Measurements from ENCODE around the gene PTPRK.
A peak's percentile ranks its signal among the peaks of the same experiment; 100 is the strongest.

The PTPRK gene

DNA sequence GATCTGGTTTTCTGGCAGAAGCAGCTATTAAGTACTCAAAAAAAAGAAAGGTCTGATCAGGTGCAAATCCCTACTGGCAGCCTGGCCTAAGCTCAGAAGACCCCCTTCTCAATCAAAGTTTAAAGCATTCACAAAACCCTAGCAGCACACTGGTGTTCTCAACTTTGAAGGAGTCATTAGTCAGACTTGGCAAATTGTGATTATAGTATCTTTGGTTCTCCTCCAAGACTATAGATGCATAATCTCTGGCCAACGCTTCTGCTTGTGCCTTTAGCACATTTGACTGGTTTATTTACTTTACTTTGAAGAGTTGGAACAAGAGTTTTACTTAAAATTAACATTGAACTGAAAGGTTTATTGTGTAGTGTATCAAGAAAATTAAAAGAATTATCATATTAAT is 248.9 kb downstream of the PTPRK start:
- Histone ChIP-seq H3K36me3 (ENCODE audit: control insufficient read depth, insufficient read depth, low read length) (no peaks in the 10 kb centered on the region), H3K4me3 (replicated peaks; ENCODE audit: low read depth, low read length) (no peak overlapping the region), H3K27me3 (replicated peaks; ENCODE audit: control insufficient read depth, insufficient read depth, low read length) (no peaks in the 10 kb centered on the region)
- TF ChIP-seq, protein P1, sequence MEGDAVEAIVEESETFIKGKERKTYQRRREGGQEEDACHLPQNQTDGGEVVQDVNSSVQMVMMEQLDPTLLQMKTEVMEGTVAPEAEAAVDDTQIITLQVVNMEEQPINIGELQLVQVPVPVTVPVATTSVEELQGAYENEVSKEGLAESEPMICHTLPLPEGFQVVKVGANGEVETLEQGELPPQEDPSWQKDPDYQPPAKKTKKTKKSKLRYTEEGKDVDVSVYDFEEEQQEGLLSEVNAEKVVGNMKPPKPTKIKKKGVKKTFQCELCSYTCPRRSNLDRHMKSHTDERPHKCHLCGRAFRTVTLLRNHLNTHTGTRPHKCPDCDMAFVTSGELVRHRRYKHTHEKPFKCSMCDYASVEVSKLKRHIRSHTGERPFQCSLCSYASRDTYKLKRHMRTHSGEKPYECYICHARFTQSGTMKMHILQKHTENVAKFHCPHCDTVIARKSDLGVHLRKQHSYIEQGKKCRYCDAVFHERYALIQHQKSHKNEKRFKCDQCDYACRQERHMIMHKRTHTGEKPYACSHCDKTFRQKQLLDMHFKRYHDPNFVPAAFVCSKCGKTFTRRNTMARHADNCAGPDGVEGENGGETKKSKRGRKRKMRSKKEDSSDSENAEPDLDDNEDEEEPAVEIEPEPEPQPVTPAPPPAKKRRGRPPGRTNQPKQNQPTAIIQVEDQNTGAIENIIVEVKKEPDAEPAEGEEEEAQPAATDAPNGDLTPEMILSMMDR (IDR thresholded peaks at IDR 0.05; ENCODE audit: insufficient read depth, low read length, poor library complexity, severe bottlenecking) = no peak
- no peak for DNase-seq (ENCODE audit: extremely low read depth, insufficient read length)

DNA sequence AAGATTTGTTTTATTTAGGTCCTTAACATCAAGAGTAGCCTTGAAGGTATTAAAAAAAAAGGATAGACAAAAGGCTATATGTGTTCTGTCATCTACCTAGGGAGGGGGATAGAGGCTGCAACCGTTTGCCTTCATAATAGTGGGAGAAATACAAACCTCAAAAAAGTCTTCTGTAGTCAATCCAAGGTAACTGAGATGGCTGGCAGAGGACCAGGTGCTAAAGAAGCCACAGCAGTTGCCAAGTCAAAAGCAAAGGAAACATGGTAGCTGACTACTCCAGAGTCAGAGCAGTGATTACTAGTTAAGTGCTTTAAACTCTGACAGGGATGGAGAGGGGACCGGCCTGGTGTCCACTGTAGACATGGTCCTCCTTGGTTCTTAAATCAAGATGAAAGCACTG is 249.4 kb downstream of the PTPRK start:
- no peak for DNase-seq (ENCODE audit: extremely low read depth, insufficient read length)
- no peak overlapping the region for H3K4me3 ChIP-seq (replicated peaks; ENCODE audit: low read depth, low read length)
- H3K27me3 ChIP-seq (replicated peaks; ENCODE audit: control insufficient read depth, insufficient read depth, low read length) = no peaks in the 10 kb centered on the region
- no peaks in the 10 kb centered on the region for H3K36me3 ChIP-seq (ENCODE audit: control insufficient read depth, insufficient read depth, low read length)
- TF ChIP-seq, protein P1 (IDR thresholded peaks at IDR 0.05; ENCODE audit: insufficient read depth, low read length, poor library complexity, severe bottlenecking) = no peak

DNA sequence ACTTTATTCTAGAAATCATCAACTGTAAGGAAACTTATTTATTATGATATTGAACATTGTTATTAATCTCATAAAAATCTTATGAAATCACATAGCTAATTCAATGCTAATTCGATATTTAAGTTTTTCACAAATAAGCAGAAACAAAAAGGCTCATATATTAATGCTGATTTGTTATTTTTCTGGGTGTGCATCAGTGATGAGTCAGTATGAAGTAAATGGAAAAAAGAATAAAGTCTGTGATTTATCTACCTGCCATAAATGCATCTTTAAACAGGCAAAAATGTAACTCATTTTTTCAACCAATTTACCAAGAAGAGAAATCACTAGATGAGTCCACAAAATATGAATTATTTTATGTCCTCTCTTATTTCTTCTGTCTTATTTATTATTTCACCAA is 253.5 kb downstream of the PTPRK start:
- Histone ChIP-seq H3K27me3 (replicated peaks; ENCODE audit: control insufficient read depth, insufficient read depth, low read length) (no peaks in the 10 kb centered on the region; the same call in 1 of the 2 replicates), H3K36me3 (ENCODE audit: control insufficient read depth, insufficient read depth, low read length) (no peaks in the 10 kb centered on the region), H3K4me3 (replicated peaks; ENCODE audit: low read depth, low read length) (no peak overlapping the region)
- DNase-seq (ENCODE audit: extremely low read depth, insufficient read length) = no peak
- TF ChIP-seq, protein P1 (IDR thresholded peaks at IDR 0.05; ENCODE audit: insufficient read depth, low read length, poor library complexity, severe bottlenecking) = no peak

DNA sequence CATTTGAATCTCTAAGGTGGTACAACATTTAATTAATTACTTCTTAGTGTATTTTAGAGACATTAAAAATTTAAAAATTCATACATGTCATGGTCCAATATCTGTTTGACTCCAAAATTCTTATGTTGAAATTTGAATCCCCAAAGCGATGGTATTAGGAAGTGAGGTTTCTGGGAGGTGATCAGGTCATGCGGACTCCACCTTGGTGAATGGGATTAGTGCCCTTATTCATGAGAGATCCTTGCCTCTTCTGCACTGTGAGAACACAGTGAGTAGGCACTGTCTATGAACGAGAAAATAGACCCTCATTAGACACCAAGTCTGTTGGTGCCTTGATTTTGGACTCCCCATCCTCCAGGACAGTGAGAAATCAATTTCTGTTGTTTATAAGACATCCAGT is 254.7 kb downstream of the PTPRK start:
- Histone ChIP-seq H3K27me3 (replicated peaks; ENCODE audit: control insufficient read depth, insufficient read depth, low read length) (no peaks in the 10 kb centered on the region; the same call in 1 of the 2 replicates), H3K36me3 (ENCODE audit: control insufficient read depth, insufficient read depth, low read length) (no peaks in the 10 kb centered on the region)
- TF ChIP-seq, protein P1 (IDR thresholded peaks at IDR 0.05; ENCODE audit: insufficient read depth, low read length, poor library complexity, severe bottlenecking) = no peak

DNA sequence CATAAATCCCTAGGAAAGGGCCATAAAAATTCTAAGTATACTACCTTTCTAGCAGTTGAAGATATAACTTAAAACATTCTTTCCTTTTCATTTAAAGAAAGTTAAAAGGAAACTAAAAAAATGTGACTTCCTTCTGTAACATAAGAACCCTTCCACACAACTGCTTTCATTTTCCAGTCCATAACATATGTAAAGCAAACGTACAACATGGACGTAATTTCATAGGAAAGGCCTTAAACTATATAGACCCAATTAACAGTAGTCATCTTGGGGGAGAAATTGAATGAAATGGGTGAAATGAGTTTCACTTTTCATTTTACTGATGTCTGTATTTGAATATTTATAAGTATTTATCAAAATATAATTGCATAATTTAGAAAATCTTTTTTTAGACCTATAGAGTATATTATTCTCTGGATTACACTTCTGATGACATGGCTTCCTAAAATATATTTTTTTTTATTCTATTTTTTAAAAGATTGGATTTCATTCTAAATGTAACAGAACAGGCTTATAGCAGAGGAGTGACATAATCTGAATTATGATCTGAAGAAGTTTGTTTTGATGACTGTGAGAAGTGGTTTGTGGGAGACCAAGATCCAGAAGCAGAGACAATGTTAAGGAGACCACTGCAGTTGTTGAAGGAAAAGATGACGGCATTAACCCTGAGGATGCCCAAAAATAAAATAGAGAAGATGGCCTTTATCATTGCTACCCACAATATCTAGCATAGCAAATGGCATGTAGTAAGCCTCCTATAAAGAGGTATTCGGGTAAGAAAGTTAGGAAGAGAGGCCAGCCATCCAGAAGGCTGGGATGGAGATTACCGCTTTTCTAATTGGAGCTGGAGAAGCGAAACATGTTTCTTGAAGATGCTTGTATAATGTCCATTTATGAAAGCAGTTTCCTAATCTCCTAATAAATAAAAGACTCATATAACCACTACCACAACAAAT is 260.4 kb downstream of the PTPRK start:
- Histone ChIP-seq H3K36me3 (ENCODE audit: control insufficient read depth, insufficient read depth, low read length) (no peaks in the 10 kb centered on the region), H3K27me3 (replicated peaks; ENCODE audit: control insufficient read depth, insufficient read depth, low read length) (no peaks in the 10 kb centered on the region; the same call in 1 of the 2 replicates), H3K4me3 (replicated peaks; ENCODE audit: low read depth, low read length) (peak overlapping the region; percentile 1)
- TF ChIP-seq, protein P1 (IDR thresholded peaks at IDR 0.05; ENCODE audit: insufficient read depth, low read length, poor library complexity, severe bottlenecking) = no peak
- DNase-seq (ENCODE audit: extremely low read depth, insufficient read length) = no peak

More for the DNA sequence above, 254.7 kb downstream of the PTPRK start:
- no peak overlapping the region for H3K4me3 ChIP-seq (replicated peaks; ENCODE audit: low read depth, low read length)
- no peak for DNase-seq (ENCODE audit: extremely low read depth, insufficient read length)
